HCT116 (cell line): ENCODE results near the gene CERS3. TPM values are rescaled to one million over a fixed set of nuclear protein-coding genes. Genes with fewer than 3 reads are reported as not detected.

Experiments used
- ATAC-seq: fragments of 200-7000 bp; cut with Tn5 transposase; 2 replicates; pipeline ENCODE4 v1.9.1; 2020; ENCODE audit warnings: mild to moderate bottlenecking, moderate library complexity
- BruUV-seq: library from RNA; stranded (reverse); fragments of 400-500 nt; replicated peaks from 2 replicates; lab custom pipeline; 2021; lab: Mats Ljungman, UMichigan
- CTCF ChIA-PET: fragments of 300-600 bp; sonication (Branson Sonifier 250); formaldehyde crosslinking; loops from one replicate; lab custom pipeline; 2021; ENCODE audit warnings: antibody characterized with exemption; lab: Charles Lee
- POLR2A ChIA-PET: fragments of 300-600, 350-600 bp; sonication (Branson Sonifier 250); formaldehyde crosslinking; loops from one replicate; lab custom pipeline; 2021; ENCODE audit warnings: antibody characterized with exemption; lab: Charles Lee
- RAD21 ChIA-PET, 2 experiments: fragments of 300-600 bp; sonication (Branson Sonifier 250); formaldehyde crosslinking; loops; one replicate each; lab custom pipeline; 2023; ENCODE audit warnings: low total read pairs in 2 of 2; ENCODE audit not compliant: uncharacterized antibody in 2 of 2, unreplicated experiment in 2 of 2, low non-redundant PET in 1 of 2; lab: Charles Lee
- DNase-seq: peaks from one replicate; pipeline ENCODE4 v3.0.0-alpha.2; 2010; ENCODE audit warnings: low read depth, low spot score
- H2AFZ ChIP-seq: fragments of 200-600 bp; shearing (Covaris generic), sonication (generic); 2 replicates; pipeline ENCODE4 v1.6.1; 2017; ENCODE audit warnings: low read depth, mixed run types, mixed read lengths, antibody characterized with exemption, low read length; ENCODE audit not compliant: poor library complexity, severe bottlenecking
- H3K27ac ChIP-seq: 2 replicates; pipeline ENCODE4 v1.5.1; 2012; ENCODE audit warnings: low read depth, low read length
- H3K27me3 ChIP-seq: fragments of 200-600 bp; sonication (generic); 2 replicates; pipeline ENCODE4 v1.6.1; 2016; ENCODE audit warnings: mixed run types, low read length, mixed read lengths; ENCODE audit not compliant: insufficient read depth
- H3K36me3 ChIP-seq, 2 experiments: fragments of 200-500 bp in 1 of 2; fragments of 200-600 bp in 1 of 2; sonication (Bioruptor generic) in 1 of 2; sonication (generic) in 1 of 2; 2 replicates each; pipeline versions ENCODE4 v1.5.1 to v1.6.1; 2014 to 2016; ENCODE audit warnings: low read length in 2 of 2, inconsistent platforms in 1 of 2, mixed read lengths in 1 of 2, mixed run types in 1 of 2; ENCODE audit not compliant: insufficient read depth in 2 of 2, control insufficient read depth in 1 of 2
- H3K4me1 ChIP-seq, 2 experiments: fragments of 200-600 bp in 1 of 2; sonication (generic) in 1 of 2; 2 replicates each; pipeline versions ENCODE4 v1.5.1 to v1.6.1; 2012 to 2017; ENCODE audit warnings: low read length in 2 of 2, inconsistent platforms in 1 of 2, mild to moderate bottlenecking in 1 of 2, mixed read lengths in 1 of 2, mixed run types in 1 of 2, moderate library complexity in 1 of 2; ENCODE audit not compliant: insufficient read depth in 2 of 2, control insufficient read depth in 1 of 2
- H3K4me2 ChIP-seq: fragments of 200-600 bp; sonication (generic); 2 replicates; pipeline ENCODE4 v1.6.1; 2017; ENCODE audit warnings: mixed run types, low read length, mixed read lengths
- H3K4me3 ChIP-seq, 2 experiments: fragments of 200-600 bp in 1 of 2; sonication (generic) in 1 of 2; replicated peaks in 1 of 2; 2 replicates each; pipeline ENCODE4 v1.5.1; 2011 to 2016; ENCODE audit warnings: low read length in 2 of 2, control low read depth in 1 of 2, low read depth in 1 of 2, mild to moderate bottlenecking in 1 of 2, mixed read lengths in 1 of 2, mixed run types in 1 of 2
- H3K79me2 ChIP-seq: fragments of 200-600 bp; sonication (generic); 2 replicates; pipeline ENCODE4 v1.6.1; 2017; ENCODE audit warnings: mild to moderate bottlenecking, mixed run types, low read length, moderate library complexity, mixed read lengths; ENCODE audit not compliant: insufficient read depth
- H3K9ac ChIP-seq: fragments of 200-600 bp; sonication (generic); 2 replicates; pipeline ENCODE4 v1.6.1; 2016; ENCODE audit warnings: low read length, mixed read lengths
- H3K9me2 ChIP-seq: fragments of 200-600 bp; sonication (generic), shearing (Covaris generic); 2 replicates; pipeline ENCODE4 v1.6.1; 2017; ENCODE audit warnings: mixed run types, mild to moderate bottlenecking, moderate library complexity; ENCODE audit not compliant: insufficient read depth
- H3K9me3 ChIP-seq, 2 experiments: fragments of 200-500 bp in 1 of 2; fragments of 200-600 bp in 1 of 2; sonication (Bioruptor generic) in 1 of 2; sonication (generic) in 1 of 2; 2 replicates each; pipeline ENCODE4 v1.6.1; 2014 to 2017; ENCODE audit warnings: low read length in 2 of 2, mixed read lengths in 2 of 2, inconsistent platforms in 1 of 2, low read depth in 1 of 2, mild to moderate bottlenecking in 1 of 2, mixed run types in 1 of 2, moderate library complexity in 1 of 2; ENCODE audit not compliant: control insufficient read depth in 1 of 2, insufficient read depth in 1 of 2
- H4K20me1 ChIP-seq: fragments of 200-600 bp; sonication (generic), shearing (Covaris generic); 2 replicates; pipeline ENCODE4 v1.6.1; 2017; ENCODE audit warnings: mixed run types, mild to moderate bottlenecking, moderate library complexity; ENCODE audit not compliant: insufficient read depth
- ATF3 ChIP-seq: IDR thresholded peaks from 2 replicates; pipeline ENCODE4 v1.6.1; 2012
- CEBPB ChIP-seq: IDR thresholded peaks from 2 replicates; pipeline ENCODE4 v1.6.1; 2012; ENCODE audit warnings: low read depth
- EGR1 ChIP-seq: IDR thresholded peaks from 2 replicates; pipeline ENCODE4 v1.6.1; 2012; ENCODE audit warnings: low read depth
- EZH2 ChIP-seq: fragments of 200-600 bp; sonication (generic); IDR thresholded peaks from 2 replicates; pipeline ENCODE4 v1.6.1; 2017; ENCODE audit warnings: antibody characterized with exemption, mixed run types
- EZH2phosphoT487 ChIP-seq: fragments of 200-600 bp; IDR thresholded peaks from 2 replicates; pipeline ENCODE4 v1.6.1; 2018; ENCODE audit warnings: antibody characterized with exemption, borderline replicate concordance
- FOSL1 ChIP-seq: IDR thresholded peaks from 2 replicates; pipeline ENCODE4 v1.6.1; 2012; ENCODE audit warnings: low read depth
- POLR2A ChIP-seq: IDR thresholded peaks from 2 replicates; pipeline ENCODE4 v1.7.0; 2011; ENCODE audit warnings: borderline replicate concordance; ENCODE audit not compliant: insufficient read depth, insufficient read length; ENCODE audit errors: extremely low read depth
- RAD21 ChIP-seq: IDR thresholded peaks from 2 replicates; pipeline ENCODE4 v1.6.1; 2012; ENCODE audit warnings: low read depth, mild to moderate bottlenecking
- SIN3A ChIP-seq: IDR thresholded peaks from 2 replicates; pipeline ENCODE4 v1.6.1; 2012; ENCODE audit warnings: low read depth
- SRF ChIP-seq: IDR thresholded peaks from 2 replicates; pipeline ENCODE4 v1.6.1; 2012; ENCODE audit warnings: low read depth
- TCF7L2 ChIP-seq: IDR thresholded peaks from 2 replicates; pipeline ENCODE4 v1.7.0; 2011; ENCODE audit warnings: borderline replicate concordance, inconsistent platforms; ENCODE audit not compliant: insufficient read depth, insufficient read length; ENCODE audit errors: extremely low read depth
- YY1 ChIP-seq: IDR thresholded peaks from 2 replicates; pipeline ENCODE4 v1.6.1; 2011; ENCODE audit warnings: low read length, low read depth, moderate library complexity, mild to moderate bottlenecking; ENCODE audit not compliant: insufficient replicate concordance; ENCODE audit errors: extremely low read depth
- ZBTB33 ChIP-seq: IDR thresholded peaks from 2 replicates; pipeline ENCODE4 v1.6.1; 2011; ENCODE audit warnings: mild to moderate bottlenecking, low read length, moderate library complexity; ENCODE audit not compliant: insufficient replicate concordance; ENCODE audit errors: extremely low read depth
- ZFX ChIP-seq: fragments of 450-650 bp; IDR thresholded peaks from 2 replicates; pipeline ENCODE4 v1.6.1; 2017
- ZNF274 ChIP-seq: fragments of 200-500 bp; sonication (Bioruptor generic); IDR thresholded peaks from 2 replicates; pipeline ENCODE4 v1.6.1; 2014; ENCODE audit warnings: mild to moderate bottlenecking, low read depth, low read length, inconsistent platforms
- intact Hi-C: fragments of 100-400 bp; cut with micrococcal nuclease; formaldehyde crosslinking; loops from 2 replicates; pipeline ENCODE4 v1.10.0; 2022
- total RNA-seq: library from RNA; stranded (reverse); gene quantifications from one replicate; pipeline ENCODE4 v1.2.1, GENCODE V29; 2021; ENCODE audit not compliant: unreplicated experiment
- TF ChIP-seq, protein P1 (sequence below), 3 experiments: fragments of 200-600 bp in 1 of 3; sonication (generic) in 1 of 3; IDR thresholded peaks in 2 of 3; conservative IDR thresholded peaks in 1 of 3; 2 replicates each; pipeline ENCODE4 v1.5.1; 2012 to 2017; ENCODE audit warnings: low read depth in 2 of 3, low read length in 2 of 3, antibody characterized with exemption in 1 of 3, borderline replicate concordance in 1 of 3, control low read depth in 1 of 3, mild to moderate bottlenecking in 1 of 3, mixed read lengths in 1 of 3, mixed run types in 1 of 3, moderate library complexity in 1 of 3; ENCODE audit not compliant: insufficient read depth in 1 of 3

Gene CERS3
- total RNA-seq, 1 experiment from 2014 or later = not detected

GRCh38 chr15:100394736-100395440 lies 133.9 kb downstream of the CERS3 start:
- RAD21 ChIA-PET = no interaction called here
- H3K27me3 ChIP-seq = no peaks in the 10 kb centered on the region
- POLR2A ChIA-PET = no interaction called here
- BruUV-seq = no TSS peak
- no peak overlapping the region for H3K4me3 ChIP-seq
- no peaks in the 10 kb centered on the region for H3K9me3 ChIP-seq
- H3K36me3 ChIP-seq = no peaks in the 10 kb centered on the region
- ATAC-seq (no peak), DNase-seq (no peak)
- H3K79me2 ChIP-seq = no peaks in the 10 kb centered on the region
- intact Hi-C loops = no loop called here
- no peaks in the 10 kb centered on the region for H3K4me1 ChIP-seq
- H2AFZ ChIP-seq = no peak overlapping the region
- no peak overlapping the region for H3K27ac ChIP-seq
- CTCF ChIA-PET = no interaction called here
- H3K4me2 ChIP-seq = no peak overlapping the region
- H4K20me1 ChIP-seq = no peaks in the 10 kb centered on the region
- TF ChIP-seq, protein P1, sequence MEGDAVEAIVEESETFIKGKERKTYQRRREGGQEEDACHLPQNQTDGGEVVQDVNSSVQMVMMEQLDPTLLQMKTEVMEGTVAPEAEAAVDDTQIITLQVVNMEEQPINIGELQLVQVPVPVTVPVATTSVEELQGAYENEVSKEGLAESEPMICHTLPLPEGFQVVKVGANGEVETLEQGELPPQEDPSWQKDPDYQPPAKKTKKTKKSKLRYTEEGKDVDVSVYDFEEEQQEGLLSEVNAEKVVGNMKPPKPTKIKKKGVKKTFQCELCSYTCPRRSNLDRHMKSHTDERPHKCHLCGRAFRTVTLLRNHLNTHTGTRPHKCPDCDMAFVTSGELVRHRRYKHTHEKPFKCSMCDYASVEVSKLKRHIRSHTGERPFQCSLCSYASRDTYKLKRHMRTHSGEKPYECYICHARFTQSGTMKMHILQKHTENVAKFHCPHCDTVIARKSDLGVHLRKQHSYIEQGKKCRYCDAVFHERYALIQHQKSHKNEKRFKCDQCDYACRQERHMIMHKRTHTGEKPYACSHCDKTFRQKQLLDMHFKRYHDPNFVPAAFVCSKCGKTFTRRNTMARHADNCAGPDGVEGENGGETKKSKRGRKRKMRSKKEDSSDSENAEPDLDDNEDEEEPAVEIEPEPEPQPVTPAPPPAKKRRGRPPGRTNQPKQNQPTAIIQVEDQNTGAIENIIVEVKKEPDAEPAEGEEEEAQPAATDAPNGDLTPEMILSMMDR (IDR thresholded peaks at IDR 0.05 in 2 of 3, conservative IDR thresholded peaks at IDR 0.05 in 1 of 3; ENCODE audit: borderline replicate concordance in 1 of 3, insufficient read depth in 1 of 3, low read depth in 2 of 3, low read length in 2 of 3) = no peak
- TF ChIP-seq YY1 (no peak), ZFX (no peak), CEBPB (no peak), ZBTB33 (no peak), POLR2A (no peak), EZH2 (no peak), EZH2phosphoT487 (no peak), SIN3A (no peak), SRF (no peak), EGR1 (no peak), TCF7L2 (no peak), RAD21 (no peak), ATF3 (no peak), ZNF274 (no peak), FOSL1 (no peak)
- no peaks in the 10 kb centered on the region for H3K9me2 ChIP-seq
- H3K9ac ChIP-seq = no peak overlapping the region
